GM18909 (cell line): ENCODE measurements around the gene CPED1.
"Not testable (repeated sequence)": the region's sequence is repeated elsewhere in the genome, so short reads cannot be mapped to it uniquely, and the experiment has no call there.

ENCODE experiments used
- ATAC-seq: cut with Tn5 transposase; IDR thresholded peaks from one replicate; pipeline ENCODE4 v1.9.1; 2021; ENCODE audit warnings: mild to moderate bottlenecking; ENCODE audit not compliant: unreplicated experiment, poor library complexity

Gene CPED1

DNA sequence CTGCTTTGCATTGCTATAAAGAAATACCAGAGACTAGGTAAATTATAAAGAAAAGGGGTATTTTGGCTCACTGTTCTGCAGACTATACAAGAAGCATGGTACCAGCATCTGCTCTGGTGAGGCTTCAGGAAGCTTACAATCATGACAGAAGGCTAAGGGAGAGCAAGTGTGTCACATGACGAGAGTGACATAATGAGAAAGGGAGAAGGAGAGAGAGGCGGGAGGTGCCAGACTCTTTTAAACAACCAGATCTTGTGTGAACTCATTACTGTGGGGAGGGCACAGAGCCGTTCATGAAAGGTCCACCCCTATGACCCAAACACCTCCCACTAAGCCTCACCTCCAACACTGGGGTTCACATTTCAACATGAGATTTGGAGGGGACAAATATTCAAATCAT is 281.3 kb downstream of the CPED1 start:
- ATAC-seq: no peak

DNA sequence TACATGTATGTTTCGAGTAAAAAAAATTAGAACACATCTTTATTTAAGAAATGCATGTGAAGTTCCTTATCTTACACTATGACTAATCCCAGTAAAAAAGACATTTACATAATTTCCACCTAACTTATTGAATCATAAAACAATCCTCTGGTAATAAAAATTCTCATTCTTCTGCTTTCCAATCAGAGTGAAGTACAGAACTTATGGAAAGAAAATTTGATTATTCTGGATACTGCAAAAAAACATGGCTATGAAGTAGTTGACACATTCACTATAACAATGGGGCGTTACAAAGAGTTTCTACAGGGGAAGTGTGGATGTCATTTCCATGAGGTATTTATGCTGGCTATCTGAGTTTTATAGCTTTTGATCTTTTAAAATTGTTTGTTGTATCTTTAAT is 282.6 kb downstream of the CPED1 start:
- no peak for ATAC-seq

DNA sequence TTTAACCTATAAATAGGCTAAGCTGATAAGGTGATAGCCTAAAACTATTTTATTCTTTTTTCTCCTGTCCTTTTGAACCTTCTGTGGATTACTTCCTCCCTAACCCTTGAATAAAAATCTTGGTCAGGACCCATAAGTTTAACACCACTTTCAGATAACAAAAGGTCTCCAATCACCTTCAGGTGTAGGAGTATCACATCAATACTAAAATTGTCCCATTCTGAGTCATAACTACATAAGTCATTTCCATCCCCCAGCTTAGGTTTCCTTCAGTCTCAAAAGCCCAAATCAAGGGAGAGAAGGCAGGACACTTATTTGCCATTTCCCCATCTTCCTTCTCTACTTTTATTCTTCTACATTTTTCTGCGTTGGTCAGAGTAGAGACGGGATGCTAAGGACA is 283.4 kb downstream of the CPED1 start:
- ATAC-seq: no peak

- no peak for ATAC-seq
These were observed 284.2 kb downstream of the CPED1 start for GRCh38 chr7:121272676-121273075.

DNA sequence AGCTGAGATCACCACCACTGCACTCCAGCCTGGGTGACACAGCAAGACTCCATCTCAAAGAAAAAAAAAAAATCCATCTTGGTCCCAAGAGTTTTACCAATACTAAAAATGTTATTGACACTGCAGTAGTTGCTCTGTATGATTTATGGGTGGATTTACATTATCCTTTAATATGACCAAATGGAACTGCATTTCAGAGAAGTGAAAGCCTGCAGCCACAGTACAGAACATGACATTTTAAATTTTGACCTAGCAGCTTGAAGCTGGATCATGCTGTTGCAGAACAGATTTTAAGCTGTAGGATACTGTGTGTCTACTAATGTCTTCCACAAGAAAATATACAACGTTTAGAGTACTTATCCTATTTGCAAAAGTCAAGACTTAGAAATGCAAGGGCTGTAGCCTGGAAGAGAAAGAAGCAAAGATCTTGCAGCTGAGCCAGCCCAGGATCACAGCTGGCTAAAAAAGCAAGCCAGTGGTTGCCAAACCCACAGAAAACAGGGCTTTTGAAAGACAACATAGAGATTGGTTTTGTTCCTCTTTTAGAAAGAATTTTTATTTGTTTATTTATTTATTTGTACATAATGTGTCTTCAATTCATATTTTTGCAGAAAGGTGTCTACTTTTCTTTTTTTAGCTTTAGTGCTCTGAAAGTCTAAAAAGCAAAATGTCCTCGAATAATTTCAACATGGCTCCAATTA is 285.1 kb downstream of the CPED1 start:
- no peak for ATAC-seq

DNA sequence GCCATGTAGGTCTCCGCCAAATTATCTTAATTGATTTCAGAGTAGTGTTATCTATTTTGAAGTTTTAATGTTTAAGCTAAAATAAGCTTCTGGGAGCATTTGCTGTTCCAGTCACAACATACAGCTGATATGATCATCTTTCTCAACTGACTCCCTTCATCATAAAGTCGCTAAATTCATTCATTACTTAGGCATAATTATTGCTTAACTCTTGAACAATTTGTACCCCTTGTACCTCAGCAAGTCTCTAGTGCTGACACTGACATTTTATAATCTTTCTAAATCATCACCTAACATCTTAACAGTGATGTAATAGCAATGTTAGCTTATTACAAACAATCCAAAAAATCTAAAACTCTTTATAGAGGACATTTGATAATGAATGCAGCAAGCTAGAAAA is 286.0 kb downstream of the CPED1 start:
- ATAC-seq: no peak

DNA sequence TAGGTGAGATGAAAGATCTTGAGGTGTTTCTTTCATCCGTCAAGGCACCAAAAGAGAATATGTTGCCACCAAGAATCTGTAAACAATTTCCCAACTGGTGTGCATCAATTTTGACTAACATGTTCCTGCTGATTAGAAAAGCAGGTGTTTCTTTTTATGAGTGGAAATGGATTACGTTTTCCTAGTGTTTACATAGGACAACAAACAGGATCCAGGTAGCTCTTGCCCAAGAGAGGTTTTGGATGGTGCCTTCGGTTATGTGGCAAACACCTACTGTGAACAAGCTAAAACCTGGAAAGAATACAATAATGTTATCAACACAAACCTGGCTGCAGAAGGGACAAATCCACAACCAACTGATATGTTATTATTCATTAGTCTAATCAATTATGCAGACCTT is 286.7 kb downstream of the CPED1 start:
- ATAC-seq: no peak

- no peak for ATAC-seq
These were observed 287.8 kb downstream of the CPED1 start for GRCh38 chr7:121276313-121276712.

DNA sequence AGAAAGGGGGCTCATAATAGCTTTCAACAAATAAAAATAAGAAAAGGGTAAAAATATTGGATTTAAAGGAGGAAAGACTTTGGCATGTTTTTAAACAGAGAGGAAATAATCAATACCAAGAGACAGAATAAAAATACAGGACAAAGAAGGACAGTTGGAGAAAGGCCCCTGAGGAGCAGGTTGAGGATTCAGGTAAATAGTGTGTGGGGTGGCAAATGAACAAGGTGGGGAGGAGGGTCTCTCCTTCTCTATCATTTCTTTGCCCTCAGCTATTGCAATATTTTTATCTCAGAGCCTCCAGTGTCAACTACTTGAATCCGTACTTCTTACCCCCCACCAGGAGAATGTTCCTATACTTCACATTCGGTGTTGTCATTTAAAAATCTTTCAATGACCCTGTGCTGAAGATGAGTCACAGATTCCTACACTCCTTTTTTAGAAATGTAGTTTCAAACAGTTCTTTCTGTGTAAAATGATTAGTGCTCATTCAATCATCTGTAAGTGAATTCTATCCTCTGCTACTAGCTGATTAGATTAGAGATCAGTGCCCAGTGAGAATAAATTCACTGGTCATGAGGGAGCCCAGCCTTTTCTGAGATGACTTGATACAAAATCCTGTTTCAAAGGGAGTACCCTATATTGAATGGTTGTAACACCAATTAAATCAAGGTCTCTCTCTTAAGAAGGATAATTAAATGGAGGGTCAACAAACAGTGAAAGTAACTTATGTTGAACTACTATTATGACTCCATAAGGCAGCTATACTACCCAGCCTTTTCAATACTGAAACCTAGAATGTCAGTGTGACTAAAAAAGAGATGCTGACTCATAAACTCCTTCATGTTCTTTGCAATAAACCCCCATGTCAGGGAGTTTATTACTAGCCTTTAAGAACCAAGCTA is 289.9 kb downstream of the CPED1 start:
- peak; percentile 100 for ATAC-seq

DNA sequence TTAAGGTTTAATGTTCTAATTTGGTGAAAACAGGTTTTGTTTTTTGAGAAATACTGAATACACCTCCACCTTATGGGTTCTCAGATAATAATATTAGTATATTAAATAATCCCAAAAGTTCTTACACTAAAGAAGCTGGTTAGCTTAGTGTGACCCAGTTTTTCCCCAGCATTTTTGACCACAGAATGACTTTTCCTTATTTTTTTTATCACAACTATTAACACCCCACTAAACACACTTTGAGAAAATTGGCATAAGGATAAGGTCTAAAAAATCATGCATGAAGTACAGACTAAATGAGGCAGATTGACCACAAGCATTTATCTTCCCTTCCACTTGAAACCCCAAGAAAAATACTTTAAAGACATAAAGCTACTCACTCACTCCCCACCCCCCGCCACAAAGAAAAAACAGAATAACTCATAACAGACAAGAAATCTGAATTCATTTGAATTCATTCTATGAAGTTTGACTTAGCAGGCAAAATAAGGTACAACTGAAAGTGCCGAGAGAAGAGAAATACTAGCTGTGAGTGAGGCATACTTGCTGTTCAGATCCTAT is 290.6 kb downstream of the CPED1 start:
- no peak for ATAC-seq

GRCh38 chr7:121279822-121280221 is 291.3 kb downstream of the CPED1 start:
- ATAC-seq: no peak

- ATAC-seq: no peak
These were observed 292.1 kb downstream of the CPED1 start for GRCh38 chr7:121280656-121281055.

DNA sequence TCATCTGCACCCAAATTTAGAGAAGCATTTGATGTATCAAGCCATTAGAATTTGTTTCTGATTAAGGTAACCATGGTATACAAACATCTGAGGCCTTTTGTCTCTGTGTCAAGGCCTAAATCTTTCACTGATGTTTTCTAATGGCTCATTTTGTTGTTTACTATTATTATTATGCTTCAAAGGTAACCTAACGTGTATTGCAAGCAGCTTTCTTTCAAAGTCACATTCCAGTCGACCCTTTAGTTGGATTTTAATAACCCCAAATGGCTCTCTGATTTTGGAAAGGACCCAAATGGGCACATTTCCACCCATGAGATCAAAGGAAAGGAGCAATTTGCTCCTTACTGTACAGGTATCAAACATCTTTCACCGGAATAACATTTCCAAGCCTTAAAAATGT is 293.6 kb downstream of the CPED1 start:
- no peak for ATAC-seq

- ATAC-seq: no peak
These were observed 296.7 kb downstream of the CPED1 start for GRCh38 chr7:121285066-121285667.

- ATAC-seq: no peak
These were observed 297.7 kb downstream of the CPED1 start for GRCh38 chr7:121286186-121286585.

- no peak for ATAC-seq
These were observed 298.5 kb downstream of the CPED1 start for GRCh38 chr7:121286742-121287734.

GRCh38 chr7:121288894-121289293 is 300.4 kb downstream of the CPED1 start:
- no peak for ATAC-seq

DNA sequence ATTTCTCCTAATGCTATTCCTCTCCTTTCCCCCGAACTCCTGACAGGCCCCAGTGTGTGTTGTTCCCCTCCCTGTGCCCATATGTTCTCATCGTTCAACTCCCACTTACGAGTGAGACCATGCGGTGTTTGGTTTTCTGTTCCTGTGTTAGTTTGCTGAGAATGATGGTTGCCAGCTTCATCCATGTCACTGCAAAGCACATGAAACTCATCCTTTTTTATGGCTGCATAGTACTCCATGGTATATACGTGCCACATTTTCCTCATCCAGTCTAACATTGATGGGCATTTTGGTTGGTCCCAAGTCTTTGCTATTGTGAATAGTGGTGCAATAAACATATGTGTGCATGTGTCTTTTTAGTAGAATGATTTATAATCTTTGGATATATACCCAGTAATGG is 301.4 kb downstream of the CPED1 start:
- not testable (repeated sequence) for ATAC-seq

DNA sequence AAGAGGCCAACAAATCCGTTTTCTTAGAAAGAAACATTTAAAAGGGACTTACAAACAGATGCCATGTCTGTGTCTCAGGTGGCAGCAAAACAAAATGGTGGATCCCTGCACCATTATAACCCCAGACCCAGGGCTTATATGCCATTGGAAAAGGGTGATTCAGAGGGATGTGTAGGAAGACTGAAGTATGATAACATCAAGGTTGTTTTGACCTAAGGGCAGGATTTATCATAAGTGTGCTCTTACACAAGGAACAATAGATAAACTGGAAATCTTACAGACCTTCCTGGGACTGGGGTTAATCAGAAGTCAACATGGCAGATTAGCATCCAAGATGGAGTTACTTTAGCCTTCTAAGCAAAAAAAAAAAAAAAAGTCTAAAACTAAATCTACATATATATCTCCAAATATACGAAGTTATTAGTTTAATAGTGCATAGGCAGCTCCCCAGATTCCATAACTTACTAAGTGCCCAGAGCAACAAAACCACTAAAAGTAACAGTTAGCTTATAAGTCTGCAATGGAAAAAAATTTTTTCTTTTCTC is 306.0 kb downstream of the CPED1 start:
- ATAC-seq: no peak

DNA sequence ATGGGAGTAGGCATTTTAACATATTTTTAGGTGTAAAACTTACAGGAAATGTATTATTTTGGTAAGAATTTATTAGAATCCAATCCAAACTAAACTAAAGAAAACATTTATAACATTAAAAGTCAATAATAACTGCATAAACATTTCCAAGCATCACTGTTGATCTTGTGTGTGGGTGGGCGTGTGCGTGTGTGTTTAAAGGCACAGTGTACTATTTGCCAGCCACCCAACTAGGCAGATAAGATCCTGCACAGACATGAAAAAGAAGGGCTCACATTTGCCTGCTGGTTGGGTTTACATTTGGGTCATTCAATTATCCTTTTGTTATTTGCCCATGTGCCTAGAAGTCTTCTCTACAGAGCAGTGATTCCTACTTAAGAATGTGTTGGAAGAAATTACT is 309.3 kb downstream of the CPED1 start:
- ATAC-seq: no peak
